WTC11 (cell line): ENCODE results near the gene RBM19. TPM values are rescaled to one million over a fixed set of nuclear protein-coding genes. Genes with fewer than 3 reads are reported as not detected.

Experiments used
- ATAC-seq: fragments of 200-7000 bp; cut with Tn5 transposase; 2 replicates; pipeline ENCODE4 v1.10.0; 2021; ENCODE audit warnings: mild to moderate bottlenecking, moderate library complexity
- CTCF ChIA-PET: fragments of 300-600 bp; sonication (Branson Sonifier 250); formaldehyde crosslinking; loops from one replicate; lab custom pipeline; 2021; ENCODE audit warnings: antibody characterized with exemption; lab: Charles Lee
- POLR2A ChIA-PET: fragments of 350-600 bp; sonication (Branson Sonifier 250); formaldehyde crosslinking; loops from one replicate; lab custom pipeline; 2021; ENCODE audit warnings: antibody characterized with exemption; lab: Charles Lee
- DNase-seq: peaks from one replicate; pipeline ENCODE4 v3.0.0; 2021; ENCODE audit warnings: low spot score
- H3K27ac Mint-ChIP-seq: 2 replicates; pipeline ENCODE4 v1.8.0; 2021; ENCODE audit warnings: mixed read lengths
- H3K27me3 Mint-ChIP-seq: 2 replicates; pipeline ENCODE4 v1.8.0; 2021; ENCODE audit warnings: low read depth, mild to moderate bottlenecking, moderate library complexity, mixed read lengths
- H3K36me3 Mint-ChIP-seq: 2 replicates; pipeline ENCODE4 v1.8.0; 2021; ENCODE audit warnings: mixed read lengths
- H3K4me1 Mint-ChIP-seq: 2 replicates; pipeline ENCODE4 v1.8.0; 2022; ENCODE audit warnings: mixed read lengths
- H3K4me3 Mint-ChIP-seq: 2 replicates; pipeline ENCODE4 v1.8.0; 2021; ENCODE audit warnings: mild to moderate bottlenecking, moderate library complexity, mixed read lengths
- H3K9me3 Mint-ChIP-seq: 2 replicates; pipeline ENCODE4 v1.8.0; 2021; ENCODE audit warnings: mixed read lengths
- FOXK1 ChIP-seq: sonication (generic); formaldehyde crosslinking; IDR thresholded peaks from 2 replicates; pipeline ENCODE4 v1.8.0; 2022; ENCODE audit warnings: mild to moderate bottlenecking, moderate library complexity, missing genetic modification reagents
- GTF2I ChIP-seq: fragments of 250-450 bp; sonication (Bioruptor Pico); conservative IDR thresholded peaks from 2 replicates; pipeline ENCODE4 v1.4.0; 2021; ENCODE audit warnings: mild to moderate bottlenecking
- IRF2 ChIP-seq: sonication (generic); formaldehyde crosslinking; IDR thresholded peaks from 2 replicates; pipeline ENCODE4 v1.8.0; 2022; ENCODE audit warnings: low read depth, missing genetic modification reagents, borderline replicate concordance
- JUN ChIP-seq: sonication (generic); formaldehyde crosslinking; IDR thresholded peaks from 2 replicates; pipeline ENCODE4 v1.8.0; 2023; ENCODE audit warnings: mild to moderate bottlenecking, missing genetic modification reagents
- OVOL2 ChIP-seq: fragments of 250-450 bp; sonication (Bioruptor Pico); IDR thresholded peaks from 2 replicates; pipeline ENCODE4 v1.9.0; 2021; ENCODE audit warnings: mild to moderate bottlenecking, borderline replicate concordance
- RELA ChIP-seq: sonication (generic); formaldehyde crosslinking; IDR thresholded peaks from 2 replicates; pipeline ENCODE4 v1.8.1; 2022; ENCODE audit warnings: missing genetic modification reagents, mild to moderate bottlenecking, borderline replicate concordance
- SOX15 ChIP-seq: fragments of 250-450 bp; sonication (Bioruptor Pico); IDR thresholded peaks from 2 replicates; pipeline ENCODE4 v1.9.0; 2021; ENCODE audit warnings: mild to moderate bottlenecking
- TCF7 ChIP-seq: sonication (generic); formaldehyde crosslinking; IDR thresholded peaks from 2 replicates; pipeline ENCODE4 v1.8.0; 2022; ENCODE audit warnings: mild to moderate bottlenecking, low read depth, missing genetic modification reagents, moderate library complexity
- TP53 ChIP-seq: sonication (generic); formaldehyde crosslinking; IDR thresholded peaks from 2 replicates; pipeline ENCODE4 v1.8.1; 2023; ENCODE audit warnings: mild to moderate bottlenecking, missing genetic modification reagents
- ZNF219 ChIP-seq: sonication (generic); formaldehyde crosslinking; IDR thresholded peaks from 2 replicates; pipeline ENCODE4 v1.8.0; 2023; ENCODE audit warnings: missing genetic modification reagents, mild to moderate bottlenecking, borderline replicate concordance
- ZNF396 ChIP-seq: fragments of 250-450 bp; sonication (Bioruptor Pico); IDR thresholded peaks from 2 replicates; pipeline ENCODE4 v1.8.0; 2021; ENCODE audit warnings: mild to moderate bottlenecking, moderate library complexity, borderline replicate concordance
- total RNA-seq: library from RNA; stranded (reverse); gene quantifications from 3 replicates; pipeline ENCODE4 v1.2.3, GENCODE V29; 2021
- TF ChIP-seq, protein P1 (sequence below): fragments of 200-600 bp; IDR thresholded peaks from 2 replicates; pipeline ENCODE4 v1.8.0; 2022; ENCODE audit warnings: antibody characterized with exemption
- TF ChIP-seq, protein P2 (sequence below): fragments of 250-450 bp; sonication (Bioruptor Pico); IDR thresholded peaks from 2 replicates; pipeline ENCODE4 v2.1.2; 2022; ENCODE audit warnings: mild to moderate bottlenecking, moderate library complexity
- TF ChIP-seq, protein P3 (sequence below): sonication (generic); formaldehyde crosslinking; IDR thresholded peaks from 2 replicates; pipeline ENCODE4 v1.8.1; 2022; ENCODE audit warnings: missing genetic modification reagents, borderline replicate concordance
- TF ChIP-seq, protein P4 (sequence below): sonication (generic); formaldehyde crosslinking; IDR thresholded peaks from 2 replicates; pipeline ENCODE4 v1.8.1; 2023; ENCODE audit warnings: mild to moderate bottlenecking, missing genetic modification reagents, moderate library complexity
- TF ChIP-seq, protein P5 (sequence below): fragments of 250-450 bp; sonication (Bioruptor Pico); IDR thresholded peaks from 2 replicates; pipeline ENCODE4 v1.9.0; 2021; ENCODE audit warnings: mild to moderate bottlenecking
- TF ChIP-seq, protein P6 (sequence below): sonication (generic); formaldehyde crosslinking; IDR thresholded peaks from 2 replicates; pipeline ENCODE4 v1.8.0; 2022; ENCODE audit warnings: missing genetic modification reagents
- TF ChIP-seq, protein P7 (sequence below): sonication (generic); formaldehyde crosslinking; IDR thresholded peaks from 2 replicates; pipeline ENCODE4 v1.8.0; 2023; ENCODE audit warnings: mild to moderate bottlenecking, missing genetic modification reagents
- TF ChIP-seq, protein P8 (sequence below): fragments of 250-450 bp; sonication (Bioruptor Pico); IDR thresholded peaks from 2 replicates; pipeline ENCODE4 v1.9.0; 2021; ENCODE audit warnings: mild to moderate bottlenecking

Gene RBM19
- total RNA-seq, 1 experiment from 2014 or later, result 60.1 TPM

DNA sequence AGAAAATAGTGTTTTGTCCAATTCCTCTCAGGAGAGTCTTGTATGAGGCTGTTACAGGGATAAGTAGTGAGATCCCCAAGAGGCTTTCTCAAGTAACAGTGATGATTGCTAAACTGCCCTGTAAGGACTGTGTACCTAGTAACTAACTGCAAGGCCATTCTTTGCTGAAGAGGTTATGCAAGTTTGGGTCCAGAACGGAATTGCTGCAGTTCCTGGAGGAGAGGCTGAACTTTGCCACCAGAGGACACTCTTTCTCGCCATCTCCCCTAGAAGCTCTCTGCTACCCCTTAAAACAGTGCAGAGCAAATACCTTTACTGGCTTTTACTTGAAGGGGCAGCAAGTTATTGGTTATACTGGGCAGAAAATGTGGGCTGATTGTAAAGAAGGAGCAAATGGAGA lies 180.0 kb downstream of the RBM19 start (continued):
- TF ChIP-seq, protein P1, sequence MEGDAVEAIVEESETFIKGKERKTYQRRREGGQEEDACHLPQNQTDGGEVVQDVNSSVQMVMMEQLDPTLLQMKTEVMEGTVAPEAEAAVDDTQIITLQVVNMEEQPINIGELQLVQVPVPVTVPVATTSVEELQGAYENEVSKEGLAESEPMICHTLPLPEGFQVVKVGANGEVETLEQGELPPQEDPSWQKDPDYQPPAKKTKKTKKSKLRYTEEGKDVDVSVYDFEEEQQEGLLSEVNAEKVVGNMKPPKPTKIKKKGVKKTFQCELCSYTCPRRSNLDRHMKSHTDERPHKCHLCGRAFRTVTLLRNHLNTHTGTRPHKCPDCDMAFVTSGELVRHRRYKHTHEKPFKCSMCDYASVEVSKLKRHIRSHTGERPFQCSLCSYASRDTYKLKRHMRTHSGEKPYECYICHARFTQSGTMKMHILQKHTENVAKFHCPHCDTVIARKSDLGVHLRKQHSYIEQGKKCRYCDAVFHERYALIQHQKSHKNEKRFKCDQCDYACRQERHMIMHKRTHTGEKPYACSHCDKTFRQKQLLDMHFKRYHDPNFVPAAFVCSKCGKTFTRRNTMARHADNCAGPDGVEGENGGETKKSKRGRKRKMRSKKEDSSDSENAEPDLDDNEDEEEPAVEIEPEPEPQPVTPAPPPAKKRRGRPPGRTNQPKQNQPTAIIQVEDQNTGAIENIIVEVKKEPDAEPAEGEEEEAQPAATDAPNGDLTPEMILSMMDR, result no peak
- TF ChIP-seq, protein P2, sequence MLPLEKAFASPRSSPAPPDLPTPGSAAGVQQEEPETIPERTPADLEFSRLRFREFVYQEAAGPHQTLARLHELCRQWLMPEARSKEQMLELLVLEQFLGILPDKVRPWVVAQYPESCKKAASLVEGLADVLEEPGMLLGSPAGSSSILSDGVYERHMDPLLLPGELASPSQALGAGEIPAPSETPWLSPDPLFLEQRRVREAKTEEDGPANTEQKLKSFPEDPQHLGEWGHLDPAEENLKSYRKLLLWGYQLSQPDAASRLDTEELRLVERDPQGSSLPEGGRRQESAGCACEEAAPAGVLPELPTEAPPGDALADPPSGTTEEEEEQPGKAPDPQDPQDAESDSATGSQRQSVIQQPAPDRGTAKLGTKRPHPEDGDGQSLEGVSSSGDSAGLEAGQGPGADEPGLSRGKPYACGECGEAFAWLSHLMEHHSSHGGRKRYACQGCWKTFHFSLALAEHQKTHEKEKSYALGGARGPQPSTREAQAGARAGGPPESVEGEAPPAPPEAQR (CRISPR knock-in tag), result no peak
- TF ChIP-seq TP53 (CRISPR knock-in tag) (no peak), RELA (CRISPR knock-in tag) (no peak), OVOL2 (CRISPR knock-in tag) (no peak), ZNF219 (CRISPR knock-in tag) (no peak)
- TF ChIP-seq, protein P3, sequence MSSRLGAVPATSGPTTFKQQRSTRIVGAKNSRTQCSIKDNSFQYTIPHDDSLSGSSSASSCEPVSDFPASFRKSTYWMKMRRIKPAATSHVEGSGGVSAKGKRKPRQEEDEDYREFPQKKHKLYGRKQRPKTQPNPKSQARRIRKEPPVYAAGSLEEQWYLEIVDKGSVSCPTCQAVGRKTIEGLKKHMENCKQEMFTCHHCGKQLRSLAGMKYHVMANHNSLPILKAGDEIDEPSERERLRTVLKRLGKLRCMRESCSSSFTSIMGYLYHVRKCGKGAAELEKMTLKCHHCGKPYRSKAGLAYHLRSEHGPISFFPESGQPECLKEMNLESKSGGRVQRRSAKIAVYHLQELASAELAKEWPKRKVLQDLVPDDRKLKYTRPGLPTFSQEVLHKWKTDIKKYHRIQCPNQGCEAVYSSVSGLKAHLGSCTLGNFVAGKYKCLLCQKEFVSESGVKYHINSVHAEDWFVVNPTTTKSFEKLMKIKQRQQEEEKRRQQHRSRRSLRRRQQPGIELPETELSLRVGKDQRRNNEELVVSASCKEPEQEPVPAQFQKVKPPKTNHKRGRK (CRISPR knock-in tag), result no peak
- TF ChIP-seq, protein P4, sequence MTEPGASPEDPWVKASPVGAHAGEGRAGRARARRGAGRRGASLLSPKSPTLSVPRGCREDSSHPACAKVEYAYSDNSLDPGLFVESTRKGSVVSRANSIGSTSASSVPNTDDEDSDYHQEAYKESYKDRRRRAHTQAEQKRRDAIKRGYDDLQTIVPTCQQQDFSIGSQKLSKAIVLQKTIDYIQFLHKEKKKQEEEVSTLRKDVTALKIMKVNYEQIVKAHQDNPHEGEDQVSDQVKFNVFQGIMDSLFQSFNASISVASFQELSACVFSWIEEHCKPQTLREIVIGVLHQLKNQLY, result no peak

DNA sequence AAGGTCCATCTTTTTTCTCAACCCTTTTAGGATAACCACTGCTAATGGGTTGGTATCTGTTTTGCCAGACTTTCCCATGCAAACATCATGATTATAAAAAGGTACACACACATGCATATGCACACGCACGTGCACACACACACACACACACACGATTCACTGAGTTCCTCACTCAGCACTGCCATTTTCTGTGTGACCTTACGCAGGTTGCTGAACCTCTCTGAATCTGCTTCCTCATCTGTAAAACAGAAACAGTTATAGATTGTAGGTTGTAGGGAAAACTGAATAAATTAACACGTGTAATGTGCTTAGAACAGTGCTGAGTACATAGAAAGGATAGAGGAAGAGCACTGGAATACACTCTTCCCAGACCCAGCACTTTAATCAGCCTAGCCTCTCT lies 182.3 kb downstream of the RBM19 start:
- TF ChIP-seq GTF2I (CRISPR knock-in tag) (no peak), FOXK1 (CRISPR knock-in tag) (no peak), TCF7 (CRISPR knock-in tag) (no peak)
- TF ChIP-seq, protein P5, sequence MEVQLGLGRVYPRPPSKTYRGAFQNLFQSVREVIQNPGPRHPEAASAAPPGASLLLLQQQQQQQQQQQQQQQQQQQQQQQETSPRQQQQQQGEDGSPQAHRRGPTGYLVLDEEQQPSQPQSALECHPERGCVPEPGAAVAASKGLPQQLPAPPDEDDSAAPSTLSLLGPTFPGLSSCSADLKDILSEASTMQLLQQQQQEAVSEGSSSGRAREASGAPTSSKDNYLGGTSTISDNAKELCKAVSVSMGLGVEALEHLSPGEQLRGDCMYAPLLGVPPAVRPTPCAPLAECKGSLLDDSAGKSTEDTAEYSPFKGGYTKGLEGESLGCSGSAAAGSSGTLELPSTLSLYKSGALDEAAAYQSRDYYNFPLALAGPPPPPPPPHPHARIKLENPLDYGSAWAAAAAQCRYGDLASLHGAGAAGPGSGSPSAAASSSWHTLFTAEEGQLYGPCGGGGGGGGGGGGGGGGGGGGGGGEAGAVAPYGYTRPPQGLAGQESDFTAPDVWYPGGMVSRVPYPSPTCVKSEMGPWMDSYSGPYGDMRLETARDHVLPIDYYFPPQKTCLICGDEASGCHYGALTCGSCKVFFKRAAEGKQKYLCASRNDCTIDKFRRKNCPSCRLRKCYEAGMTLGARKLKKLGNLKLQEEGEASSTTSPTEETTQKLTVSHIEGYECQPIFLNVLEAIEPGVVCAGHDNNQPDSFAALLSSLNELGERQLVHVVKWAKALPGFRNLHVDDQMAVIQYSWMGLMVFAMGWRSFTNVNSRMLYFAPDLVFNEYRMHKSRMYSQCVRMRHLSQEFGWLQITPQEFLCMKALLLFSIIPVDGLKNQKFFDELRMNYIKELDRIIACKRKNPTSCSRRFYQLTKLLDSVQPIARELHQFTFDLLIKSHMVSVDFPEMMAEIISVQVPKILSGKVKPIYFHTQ (CRISPR knock-in tag), result no peak
- ChIA-PET CTCF (no interaction called here), POLR2A (no interaction called here)
- Mint-ChIP-seq H3K4me3 (no peak overlapping the region), H3K27ac (no peak overlapping the region), H3K36me3 (no peaks in the 10 kb centered on the region), H3K4me1 (peaks cover 5% of the 10 kb centered on the region), H3K27me3 (peaks cover 22% of the 10 kb centered on the region), H3K9me3 (peaks cover 18% of the 10 kb centered on the region)
- ATAC-seq (no peak), DNase-seq (no peak)

DNA sequence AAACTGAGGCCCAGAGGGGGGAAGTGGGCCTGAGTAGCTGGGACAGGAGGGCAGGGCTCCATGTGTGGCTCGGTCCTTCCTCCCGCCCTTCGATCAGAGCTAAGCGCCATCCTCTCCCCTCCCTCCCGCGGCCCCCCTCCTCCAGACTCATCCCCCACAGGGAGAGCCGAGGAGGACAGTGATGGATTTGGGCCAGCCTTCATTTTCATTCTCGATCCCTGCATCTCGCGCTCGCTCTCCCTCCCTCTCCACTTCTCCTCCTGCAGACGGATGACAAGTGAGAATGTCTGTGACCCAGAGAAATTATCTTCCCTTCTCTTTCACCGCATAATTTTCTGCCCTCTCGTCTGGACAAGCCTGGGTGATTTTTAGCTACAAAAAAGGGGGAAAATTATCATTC lies 183.3 kb downstream of the RBM19 start:
- POLR2A ChIA-PET, result no interaction called here
- no peak for ATAC-seq
- TF ChIP-seq, protein P6, sequence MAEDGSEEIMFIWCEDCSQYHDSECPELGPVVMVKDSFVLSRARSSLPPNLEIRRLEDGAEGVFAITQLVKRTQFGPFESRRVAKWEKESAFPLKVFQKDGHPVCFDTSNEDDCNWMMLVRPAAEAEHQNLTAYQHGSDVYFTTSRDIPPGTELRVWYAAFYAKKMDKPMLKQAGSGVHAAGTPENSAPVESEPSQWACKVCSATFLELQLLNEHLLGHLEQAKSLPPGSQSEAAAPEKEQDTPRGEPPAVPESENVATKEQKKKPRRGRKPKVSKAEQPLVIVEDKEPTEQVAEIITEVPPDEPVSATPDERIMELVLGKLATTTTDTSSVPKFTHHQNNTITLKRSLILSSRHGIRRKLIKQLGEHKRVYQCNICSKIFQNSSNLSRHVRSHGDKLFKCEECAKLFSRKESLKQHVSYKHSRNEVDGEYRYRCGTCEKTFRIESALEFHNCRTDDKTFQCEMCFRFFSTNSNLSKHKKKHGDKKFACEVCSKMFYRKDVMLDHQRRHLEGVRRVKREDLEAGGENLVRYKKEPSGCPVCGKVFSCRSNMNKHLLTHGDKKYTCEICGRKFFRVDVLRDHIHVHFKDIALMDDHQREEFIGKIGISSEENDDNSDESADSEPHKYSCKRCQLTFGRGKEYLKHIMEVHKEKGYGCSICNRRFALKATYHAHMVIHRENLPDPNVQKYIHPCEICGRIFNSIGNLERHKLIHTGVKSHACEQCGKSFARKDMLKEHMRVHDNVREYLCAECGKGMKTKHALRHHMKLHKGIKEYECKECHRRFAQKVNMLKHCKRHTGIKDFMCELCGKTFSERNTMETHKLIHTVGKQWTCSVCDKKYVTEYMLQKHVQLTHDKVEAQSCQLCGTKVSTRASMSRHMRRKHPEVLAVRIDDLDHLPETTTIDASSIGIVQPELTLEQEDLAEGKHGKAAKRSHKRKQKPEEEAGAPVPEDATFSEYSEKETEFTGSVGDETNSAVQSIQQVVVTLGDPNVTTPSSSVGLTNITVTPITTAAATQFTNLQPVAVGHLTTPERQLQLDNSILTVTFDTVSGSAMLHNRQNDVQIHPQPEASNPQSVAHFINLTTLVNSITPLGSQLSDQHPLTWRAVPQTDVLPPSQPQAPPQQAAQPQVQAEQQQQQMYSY (CRISPR knock-in tag), result no peak
- no peak for TF ChIP-seq ZNF396 (CRISPR knock-in tag)
- TF ChIP-seq, protein P7, sequence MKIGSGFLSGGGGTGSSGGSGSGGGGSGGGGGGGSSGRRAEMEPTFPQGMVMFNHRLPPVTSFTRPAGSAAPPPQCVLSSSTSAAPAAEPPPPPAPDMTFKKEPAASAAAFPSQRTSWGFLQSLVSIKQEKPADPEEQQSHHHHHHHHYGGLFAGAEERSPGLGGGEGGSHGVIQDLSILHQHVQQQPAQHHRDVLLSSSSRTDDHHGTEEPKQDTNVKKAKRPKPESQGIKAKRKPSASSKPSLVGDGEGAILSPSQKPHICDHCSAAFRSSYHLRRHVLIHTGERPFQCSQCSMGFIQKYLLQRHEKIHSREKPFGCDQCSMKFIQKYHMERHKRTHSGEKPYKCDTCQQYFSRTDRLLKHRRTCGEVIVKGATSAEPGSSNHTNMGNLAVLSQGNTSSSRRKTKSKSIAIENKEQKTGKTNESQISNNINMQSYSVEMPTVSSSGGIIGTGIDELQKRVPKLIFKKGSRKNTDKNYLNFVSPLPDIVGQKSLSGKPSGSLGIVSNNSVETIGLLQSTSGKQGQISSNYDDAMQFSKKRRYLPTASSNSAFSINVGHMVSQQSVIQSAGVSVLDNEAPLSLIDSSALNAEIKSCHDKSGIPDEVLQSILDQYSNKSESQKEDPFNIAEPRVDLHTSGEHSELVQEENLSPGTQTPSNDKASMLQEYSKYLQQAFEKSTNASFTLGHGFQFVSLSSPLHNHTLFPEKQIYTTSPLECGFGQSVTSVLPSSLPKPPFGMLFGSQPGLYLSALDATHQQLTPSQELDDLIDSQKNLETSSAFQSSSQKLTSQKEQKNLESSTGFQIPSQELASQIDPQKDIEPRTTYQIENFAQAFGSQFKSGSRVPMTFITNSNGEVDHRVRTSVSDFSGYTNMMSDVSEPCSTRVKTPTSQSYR (CRISPR knock-in tag), result no peak
- TF ChIP-seq IRF2 (CRISPR knock-in tag), result no peak
- TF ChIP-seq JUN (CRISPR knock-in tag), result no peak
- TF ChIP-seq, protein P8, sequence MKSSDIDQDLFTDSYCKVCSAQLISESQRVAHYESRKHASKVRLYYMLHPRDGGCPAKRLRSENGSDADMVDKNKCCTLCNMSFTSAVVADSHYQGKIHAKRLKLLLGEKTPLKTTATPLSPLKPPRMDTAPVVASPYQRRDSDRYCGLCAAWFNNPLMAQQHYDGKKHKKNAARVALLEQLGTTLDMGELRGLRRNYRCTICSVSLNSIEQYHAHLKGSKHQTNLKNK, result no peak
- no peak for TF ChIP-seq SOX15 (CRISPR knock-in tag)

More for the DNA sequence above, 183.3 kb downstream of the RBM19 start:
- H3K4me1 Mint-ChIP-seq, result peaks cover 10% of the 10 kb centered on the region
- peaks cover 18% of the 10 kb centered on the region for H3K9me3 Mint-ChIP-seq
- H3K27ac Mint-ChIP-seq, result no peak overlapping the region
- CTCF ChIA-PET, result no interaction called here
- no peak overlapping the region for H3K4me3 Mint-ChIP-seq
- no peak for DNase-seq
- no peaks in the 10 kb centered on the region for H3K36me3 Mint-ChIP-seq
- peaks cover 21% of the 10 kb centered on the region for H3K27me3 Mint-ChIP-seq
